ENCODE measurements around the gene PLEKHS1. TPM values are rescaled to one million over a fixed set of nuclear protein-coding genes. Genes with fewer than 3 reads are reported as not detected.

Gene PLEKHS1
- total RNA-seq, 1 experiment from 2014 or later, result not detected

DNA sequence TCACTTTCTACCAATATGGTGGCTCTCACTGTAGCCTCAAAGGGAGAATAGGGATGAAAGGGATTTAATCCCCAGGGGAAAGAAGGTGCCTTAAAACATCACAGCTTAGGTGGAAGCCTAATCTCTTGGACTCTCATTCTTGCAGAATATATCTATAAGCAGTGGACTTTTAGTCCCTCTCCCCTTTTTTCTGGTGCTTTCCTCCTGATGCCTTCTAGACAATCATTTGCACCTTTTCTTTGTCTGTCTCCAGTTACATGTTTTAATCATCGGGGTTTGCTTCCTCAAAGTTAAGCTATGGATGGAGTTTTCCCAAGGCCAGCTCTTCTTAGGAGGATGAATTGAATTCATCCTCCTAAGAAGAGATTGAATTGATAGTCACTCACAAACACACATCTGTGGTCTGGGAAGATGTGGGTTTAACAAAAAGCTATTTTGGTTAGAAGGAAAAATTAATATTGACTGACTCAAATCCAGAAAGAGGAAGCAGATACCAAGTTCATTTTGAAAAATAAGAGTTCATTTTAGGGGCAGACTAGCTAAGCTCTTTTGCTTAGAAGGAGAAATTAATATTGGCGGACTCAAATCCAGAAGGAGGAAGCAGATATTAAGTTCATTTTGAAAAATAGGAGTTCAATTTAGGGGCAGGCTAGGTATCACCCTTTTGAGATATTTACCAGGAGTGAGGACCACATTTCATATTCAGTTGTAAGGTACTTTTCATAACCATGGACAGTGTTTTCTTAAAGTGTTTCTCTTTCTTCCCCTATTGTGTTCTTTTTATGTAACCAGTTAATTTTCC is 35.2 kb upstream of the PLEKHS1 start:
- no TSS peak for BruUV-seq (replicated peaks)
- Histone ChIP-seq H3K27me3 (ENCODE audit: insufficient read depth, low read length) (no peaks in the 10 kb centered on the region), H2AFZ (ENCODE audit: low read depth, low read length, poor library complexity, severe bottlenecking) (no peak overlapping the region), H4K20me1 (ENCODE audit: insufficient read depth) (no peaks in the 10 kb centered on the region), H3K9ac (ENCODE audit: low read length) (no peak overlapping the region), H3K9me2 (ENCODE audit: insufficient read depth) (no peaks in the 10 kb centered on the region), H3K27ac (ENCODE audit: low read depth, low read length) (no peak overlapping the region), H3K4me2 (ENCODE audit: low read length) (no peak overlapping the region), H3K4me3 (replicated peaks in 1 of 2; ENCODE audit: low read depth in 1 of 2, low read length in 2 of 2) (no peak overlapping the region), H3K4me1 (ENCODE audit: control insufficient read depth in 1 of 2, insufficient read depth in 2 of 2, low read length in 2 of 2) (no peaks in the 10 kb centered on the region), H3K79me2 (ENCODE audit: insufficient read depth, low read length) (no peaks in the 10 kb centered on the region), H3K36me3 (ENCODE audit: control insufficient read depth in 1 of 2, insufficient read depth in 2 of 2, low read length in 2 of 2) (peaks cover 0 to 6% of the 10 kb centered on the region in 2 experiments), H3K9me3 (ENCODE audit: control insufficient read depth in 1 of 2, insufficient read depth in 1 of 2, low read depth in 1 of 2, low read length in 2 of 2) (no peaks in the 10 kb centered on the region)
- intact Hi-C loops (cut with micrococcal nuclease), result no loop called here
- no peak for ATAC-seq
- no peak for DNase-seq (ENCODE audit: low read depth, low spot score)
- POLR2A ChIA-PET, result no interaction called here
- no peak for TF ChIP-seq ELF1 (IDR thresholded peaks at IDR 0.05; ENCODE audit: borderline replicate concordance, low read depth)
- no peak for TF ChIP-seq EGR1 (IDR thresholded peaks at IDR 0.05; ENCODE audit: low read depth)
- TF ChIP-seq EZH2 (IDR thresholded peaks at IDR 0.05), result no peak
- no peak for TF ChIP-seq SRF (IDR thresholded peaks at IDR 0.05; ENCODE audit: low read depth)
- TF ChIP-seq ZNF274 (IDR thresholded peaks at IDR 0.05; ENCODE audit: low read depth, low read length), result no peak
- TF ChIP-seq SP1 (IDR thresholded peaks at IDR 0.05; ENCODE audit: low read depth), result no peak
- no peak for TF ChIP-seq ZFX (IDR thresholded peaks at IDR 0.05)
- no peak for TF ChIP-seq CEBPB (IDR thresholded peaks at IDR 0.05; ENCODE audit: low read depth)
- TF ChIP-seq POLR2AphosphoS5 (IDR thresholded peaks at IDR 0.05; ENCODE audit: low read depth, low read length), result no peak
- TF ChIP-seq TCF7L2 (IDR thresholded peaks at IDR 0.05; ENCODE audit: borderline replicate concordance, extremely low read depth, insufficient read depth, insufficient read length), result no peak
- no peak for TF ChIP-seq RAD21 (IDR thresholded peaks at IDR 0.05; ENCODE audit: low read depth)
- CTCF ChIA-PET, result interaction anchor here (0.5 kb wide), 1 partner anchor 153 kb away, joined by 3 read pairs; no protein-coding TSS in a partner anchor
- RAD21 ChIA-PET (ENCODE audit: low non-redundant PET in 1 of 2, low total read pairs in 2 of 2, uncharacterized antibody in 2 of 2, unreplicated experiment in 2 of 2), result no interaction called here

Data from HCT116 (cell line).